OCI-LY1 (cell line): ENCODE results near the gene DYNC1I1.

Experiments used
- H2AFZ ChIP-seq: fragments of 200-600 bp; sonication (generic), shearing (Covaris generic); 2 replicates; pipeline ENCODE4 v1.6.0; 2014; ENCODE audit warnings: antibody characterized with exemption, mild to moderate bottlenecking, low read length
- H3F3A ChIP-seq: fragments of 200-600 bp; sonication (generic), shearing (Covaris generic); 2 replicates; pipeline ENCODE4 v1.6.0; 2014; ENCODE audit warnings: mild to moderate bottlenecking, antibody characterized with exemption, low read length, moderate library complexity; ENCODE audit not compliant: insufficient read depth
- H3K27ac ChIP-seq: fragments of 200-600 bp; sonication (generic); 2 replicates; pipeline ENCODE4 v1.5.1; 2014; ENCODE audit warnings: low read length, mixed run types, mild to moderate bottlenecking, low read depth; ENCODE audit not compliant: poor library complexity, severe bottlenecking
- H3K27me3 ChIP-seq: fragments of 200-600 bp; sonication (generic); 2 replicates; pipeline ENCODE4 v1.6.0; 2014; ENCODE audit warnings: antibody characterized with exemption, mild to moderate bottlenecking, low read length, moderate library complexity; ENCODE audit not compliant: insufficient read depth
- H3K36me3 ChIP-seq: fragments of 200-600 bp; sonication (generic); 2 replicates; pipeline ENCODE4 v1.6.1; 2014; ENCODE audit warnings: mild to moderate bottlenecking, antibody characterized with exemption, low read length, moderate library complexity, mixed read lengths; ENCODE audit not compliant: insufficient read depth
- H3K4me1 ChIP-seq: fragments of 200-600 bp; sonication (generic); 2 replicates; pipeline ENCODE4 v1.5.1; 2014; ENCODE audit warnings: mild to moderate bottlenecking, low read length, moderate library complexity; ENCODE audit not compliant: insufficient read depth, severe bottlenecking
- H3K4me2 ChIP-seq: fragments of 200-600 bp; sonication (generic), shearing (Covaris generic); 2 replicates; pipeline ENCODE4 v1.6.1; 2014; ENCODE audit warnings: low read length
- H3K4me3 ChIP-seq: fragments of 200-600 bp; sonication (generic); 2 replicates; pipeline ENCODE4 v1.5.1; 2014; ENCODE audit warnings: low read length, low read depth, mild to moderate bottlenecking, mixed read lengths; ENCODE audit not compliant: poor library complexity, severe bottlenecking
- H3K79me2 ChIP-seq: fragments of 200-600 bp; shearing (Covaris generic); 2 replicates; pipeline ENCODE4 v1.6.1; 2016; ENCODE audit warnings: mixed run types, low read length, mixed read lengths; ENCODE audit not compliant: insufficient read depth
- H3K9ac ChIP-seq: fragments of 200-600 bp; sonication (generic), shearing (Covaris generic); 2 replicates; pipeline ENCODE4 v1.6.1; 2014; ENCODE audit warnings: mild to moderate bottlenecking, low read length, mixed read lengths
- H3K9me2 ChIP-seq: fragments of 200-600 bp; sonication (generic), shearing (Covaris generic); 2 replicates; pipeline ENCODE4 v1.6.1; 2014; ENCODE audit warnings: low read depth, mild to moderate bottlenecking, low read length, mixed read lengths
- H3K9me3 ChIP-seq: fragments of 200-600 bp; shearing (Covaris generic); 2 replicates; pipeline ENCODE4 v1.6.1; 2014; ENCODE audit warnings: low read length, mixed read lengths
- H4K20me1 ChIP-seq: fragments of 200-600 bp; sonication (generic), shearing (Covaris generic); 2 replicates; pipeline ENCODE4 v1.6.0; 2016; ENCODE audit warnings: mild to moderate bottlenecking, low read length; ENCODE audit not compliant: insufficient read depth
- CTCF ChIP-seq: fragments of 200-600 bp; sonication (generic), shearing (Covaris generic); IDR thresholded peaks from 2 replicates; pipeline ENCODE4 v1.5.1; 2017; ENCODE audit warnings: mild to moderate bottlenecking, antibody characterized with exemption, low read length, moderate library complexity, mixed read lengths
- EZH2 ChIP-seq: fragments of 200-600 bp; sonication (generic), shearing (Covaris generic); IDR thresholded peaks from 2 replicates; pipeline ENCODE4 v1.8.0; 2017; ENCODE audit warnings: borderline replicate concordance, mixed run types, mild to moderate bottlenecking, antibody characterized with exemption, low read length, moderate library complexity, mixed read lengths

Gene DYNC1I1

GRCh38 chr7:96126382-96126781 lies 354.0 kb downstream of the DYNC1I1 start:
- Histone ChIP-seq H3K79me2 (no peaks in the 10 kb centered on the region), H3K36me3 (0 out of 2 replicates have a peak, but pooled peaks cover 2% of the 10 kb centered on the region), H3F3A (no peaks in the 10 kb centered on the region), H3K4me3 (no peak overlapping the region), H4K20me1 (no peaks in the 10 kb centered on the region), H3K9me2 (no peaks in the 10 kb centered on the region), H3K9me3 (no peaks in the 10 kb centered on the region), H3K9ac (no peak overlapping the region), H2AFZ (no peak overlapping the region), H3K27me3 (no peaks in the 10 kb centered on the region), H3K27ac (no peak overlapping the region), H3K4me2 (no peak overlapping the region), H3K4me1 (no peaks in the 10 kb centered on the region)
- TF ChIP-seq EZH2, result no peak
- TF ChIP-seq CTCF, result no peak

- no peaks in the 10 kb centered on the region for H3K36me3 ChIP-seq
- TF ChIP-seq EZH2 (no peak), CTCF (no peak)
- H3K79me2 ChIP-seq, result no peaks in the 10 kb centered on the region
- no peaks in the 10 kb centered on the region for H3K4me1 ChIP-seq
- no peaks in the 10 kb centered on the region for H3K9me3 ChIP-seq
- H4K20me1 ChIP-seq, result no peaks in the 10 kb centered on the region
- no peaks in the 10 kb centered on the region for H3F3A ChIP-seq
- no peak overlapping the region for H3K9ac ChIP-seq
- H2AFZ ChIP-seq, result no peak overlapping the region
- no peak overlapping the region for H3K4me2 ChIP-seq
- no peaks in the 10 kb centered on the region for H3K9me2 ChIP-seq
- H3K27me3 ChIP-seq, result no peaks in the 10 kb centered on the region
- H3K4me3 ChIP-seq, result no peak overlapping the region
- H3K27ac ChIP-seq, result no peak overlapping the region
These were observed 355.4 kb downstream of the DYNC1I1 start for GRCh38 chr7:96127746-96128145.

- no peaks in the 10 kb centered on the region for H3K27me3 ChIP-seq
- no peak overlapping the region for H3K27ac ChIP-seq
- TF ChIP-seq EZH2 (no peak), CTCF (no peak; the same call in 1 of the 2 replicates)
- H2AFZ ChIP-seq, result no peak overlapping the region
- H3K9ac ChIP-seq, result no peak overlapping the region
- H3K36me3 ChIP-seq, result no peaks in the 10 kb centered on the region
- H3K4me3 ChIP-seq, result no peak overlapping the region
- H3K4me2 ChIP-seq, result no peak overlapping the region
- H3F3A ChIP-seq, result no peaks in the 10 kb centered on the region
- H3K79me2 ChIP-seq, result no peaks in the 10 kb centered on the region
- H3K4me1 ChIP-seq, result no peaks in the 10 kb centered on the region
- H4K20me1 ChIP-seq, result no peaks in the 10 kb centered on the region
- H3K9me2 ChIP-seq, result no peaks in the 10 kb centered on the region
- H3K9me3 ChIP-seq, result no peaks in the 10 kb centered on the region
These were observed 359.2 kb downstream of the DYNC1I1 start for GRCh38 chr7:96131525-96131924.
